ENCODE measurements around the gene BTBD9. TPM values are rescaled to one million over a fixed set of nuclear protein-coding genes. Genes with fewer than 3 reads are reported as not detected.
A peak's percentile ranks its signal among the peaks of the same experiment; 100 is the strongest.

BTBD9 gene
- total and polyA plus RNA-seq, 2 of the 13 experiments (the other 11 are each of a cell fraction or from before 2014, with no cell fraction given): 1.2 to 3.0 TPM

GRCh38 chr6:38264605-38265004 lies 375.1 kb downstream of the BTBD9 start (continued):
- TF ChIP-seq, protein P1, sequence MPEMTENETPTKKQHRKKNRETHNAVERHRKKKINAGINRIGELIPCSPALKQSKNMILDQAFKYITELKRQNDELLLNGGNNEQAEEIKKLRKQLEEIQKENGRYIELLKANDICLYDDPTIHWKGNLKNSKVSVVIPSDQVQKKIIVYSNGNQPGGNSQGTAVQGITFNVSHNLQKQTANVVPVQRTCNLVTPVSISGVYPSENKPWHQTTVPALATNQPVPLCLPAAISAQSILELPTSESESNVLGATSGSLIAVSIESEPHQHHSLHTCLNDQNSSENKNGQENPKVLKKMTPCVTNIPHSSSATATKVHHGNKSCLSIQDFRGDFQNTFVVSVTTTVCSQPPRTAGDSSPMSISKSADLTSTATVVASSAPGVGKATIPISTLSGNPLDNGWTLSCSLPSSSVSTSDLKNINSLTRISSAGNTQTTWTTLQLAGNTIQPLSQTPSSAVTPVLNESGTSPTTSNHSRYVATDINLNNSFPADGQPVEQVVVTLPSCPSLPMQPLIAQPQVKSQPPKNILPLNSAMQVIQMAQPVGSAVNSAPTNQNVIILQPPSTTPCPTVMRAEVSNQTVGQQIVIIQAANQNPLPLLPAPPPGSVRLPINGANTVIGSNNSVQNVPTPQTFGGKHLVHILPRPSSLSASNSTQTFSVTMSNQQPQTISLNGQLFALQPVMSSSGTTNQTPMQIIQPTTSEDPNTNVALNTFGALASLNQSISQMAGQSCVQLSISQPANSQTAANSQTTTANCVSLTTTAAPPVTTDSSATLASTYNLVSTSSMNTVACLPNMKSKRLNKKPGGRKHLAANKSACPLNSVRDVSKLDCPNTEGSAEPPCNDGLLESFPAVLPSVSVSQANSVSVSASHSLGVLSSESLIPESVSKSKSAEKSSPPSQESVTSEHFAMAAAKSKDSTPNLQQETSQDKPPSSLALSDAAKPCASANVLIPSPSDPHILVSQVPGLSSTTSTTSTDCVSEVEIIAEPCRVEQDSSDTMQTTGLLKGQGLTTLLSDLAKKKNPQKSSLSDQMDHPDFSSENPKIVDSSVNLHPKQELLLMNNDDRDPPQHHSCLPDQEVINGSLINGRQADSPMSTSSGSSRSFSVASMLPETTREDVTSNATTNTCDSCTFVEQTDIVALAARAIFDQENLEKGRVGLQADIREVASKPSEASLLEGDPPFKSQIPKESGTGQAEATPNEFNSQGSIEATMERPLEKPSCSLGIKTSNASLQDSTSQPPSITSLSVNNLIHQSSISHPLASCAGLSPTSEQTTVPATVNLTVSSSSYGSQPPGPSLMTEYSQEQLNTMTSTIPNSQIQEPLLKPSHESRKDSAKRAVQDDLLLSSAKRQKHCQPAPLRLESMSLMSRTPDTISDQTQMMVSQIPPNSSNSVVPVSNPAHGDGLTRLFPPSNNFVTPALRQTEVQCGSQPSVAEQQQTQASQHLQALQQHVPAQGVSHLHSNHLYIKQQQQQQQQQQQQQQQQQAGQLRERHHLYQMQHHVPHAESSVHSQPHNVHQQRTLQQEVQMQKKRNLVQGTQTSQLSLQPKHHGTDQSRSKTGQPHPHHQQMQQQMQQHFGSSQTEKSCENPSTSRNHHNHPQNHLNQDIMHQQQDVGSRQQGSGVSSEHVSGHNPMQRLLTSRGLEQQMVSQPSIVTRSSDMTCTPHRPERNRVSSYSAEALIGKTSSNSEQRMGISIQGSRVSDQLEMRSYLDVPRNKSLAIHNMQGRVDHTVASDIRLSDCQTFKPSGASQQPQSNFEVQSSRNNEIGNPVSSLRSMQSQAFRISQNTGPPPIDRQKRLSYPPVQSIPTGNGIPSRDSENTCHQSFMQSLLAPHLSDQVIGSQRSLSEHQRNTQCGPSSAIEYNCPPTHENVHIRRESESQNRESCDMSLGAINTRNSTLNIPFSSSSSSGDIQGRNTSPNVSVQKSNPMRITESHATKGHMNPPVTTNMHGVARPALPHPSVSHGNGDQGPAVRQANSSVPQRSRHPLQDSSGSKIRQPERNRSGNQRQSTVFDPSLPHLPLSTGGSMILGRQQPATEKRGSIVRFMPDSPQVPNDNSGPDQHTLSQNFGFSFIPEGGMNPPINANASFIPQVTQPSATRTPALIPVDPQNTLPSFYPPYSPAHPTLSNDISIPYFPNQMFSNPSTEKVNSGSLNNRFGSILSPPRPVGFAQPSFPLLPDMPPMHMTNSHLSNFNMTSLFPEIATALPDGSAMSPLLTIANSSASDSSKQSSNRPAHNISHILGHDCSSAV (CRISPR knock-in tag; IDR thresholded peaks at IDR 0.05; ENCODE audit: borderline replicate concordance): no peak
- TF ChIP-seq ZNF629 (CRISPR knock-in tag; conservative IDR thresholded peaks at IDR 0.05) (no peak), ZNF230 (CRISPR knock-in tag; IDR thresholded peaks at IDR 0.05) (no peak), TCF7 (IDR thresholded peaks at IDR 0.05; ENCODE audit: low read depth) (no peak), ZBTB4 (CRISPR knock-in tag; IDR thresholded peaks at IDR 0.05; ENCODE audit: borderline replicate concordance) (no peak), ZNF605 (CRISPR knock-in tag; IDR thresholded peaks at IDR 0.05) (0 out of 2 replicates have a peak, but pooled peaks have one; percentile 19)
- TF ChIP-seq, protein P2, sequence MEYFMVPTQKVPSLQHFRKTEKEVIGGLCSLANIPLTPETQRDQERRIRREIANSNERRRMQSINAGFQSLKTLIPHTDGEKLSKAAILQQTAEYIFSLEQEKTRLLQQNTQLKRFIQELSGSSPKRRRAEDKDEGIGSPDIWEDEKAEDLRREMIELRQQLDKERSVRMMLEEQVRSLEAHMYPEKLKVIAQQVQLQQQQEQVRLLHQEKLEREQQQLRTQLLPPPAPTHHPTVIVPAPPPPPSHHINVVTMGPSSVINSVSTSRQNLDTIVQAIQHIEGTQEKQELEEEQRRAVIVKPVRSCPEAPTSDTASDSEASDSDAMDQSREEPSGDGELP (IDR thresholded peaks at IDR 0.05; ENCODE audit: borderline replicate concordance, low read depth): peak; percentile 52; the same call in 1 of the 2 replicates
- TF ChIP-seq, protein P3, sequence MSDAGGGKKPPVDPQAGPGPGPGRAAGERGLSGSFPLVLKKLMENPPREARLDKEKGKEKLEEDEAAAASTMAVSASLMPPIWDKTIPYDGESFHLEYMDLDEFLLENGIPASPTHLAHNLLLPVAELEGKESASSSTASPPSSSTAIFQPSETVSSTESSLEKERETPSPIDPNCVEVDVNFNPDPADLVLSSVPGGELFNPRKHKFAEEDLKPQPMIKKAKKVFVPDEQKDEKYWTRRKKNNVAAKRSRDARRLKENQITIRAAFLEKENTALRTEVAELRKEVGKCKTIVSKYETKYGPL (CRISPR knock-in tag; IDR thresholded peaks at IDR 0.05): no peak
